H9 (cell line): ENCODE results near the gene POU1F1. TPM values are rescaled to one million over a fixed set of nuclear protein-coding genes. Genes with fewer than 3 reads are reported as not detected.

ENCODE experiments used
- DNase-seq: peaks from one replicate; pipeline ENCODE4 v3.0.0-alpha.2; 2017
- H2AFZ ChIP-seq: one replicate; pipeline ENCODE4 v1.6.1; 2013; ENCODE audit warnings: mild to moderate bottlenecking, low read length, control low read depth, moderate library complexity
- H2AK5ac ChIP-seq: 2 replicates; pipeline ENCODE4 v1.6.1; 2013; ENCODE audit warnings: low read length, control low read depth, mixed read lengths; ENCODE audit not compliant: insufficient read length
- H2BK120ac ChIP-seq: one replicate; pipeline ENCODE4 v1.6.1; 2013; ENCODE audit warnings: low read depth, mild to moderate bottlenecking, low read length, control low read depth, inconsistent platforms; ENCODE audit not compliant: poor library complexity, severe bottlenecking
- H2BK12ac ChIP-seq: 2 replicates; pipeline ENCODE4 v1.6.1; 2013; ENCODE audit warnings: low read length, control low read depth, mixed read lengths, low read depth; ENCODE audit not compliant: insufficient read length
- H2BK15ac ChIP-seq: 2 replicates; pipeline ENCODE4 v1.6.1; 2013; ENCODE audit warnings: low read depth, low read length, control low read depth
- H2BK20ac ChIP-seq: one replicate; pipeline ENCODE4 v1.6.1; 2013; ENCODE audit warnings: low read depth, mild to moderate bottlenecking, low read length, control low read depth, inconsistent platforms; ENCODE audit not compliant: poor library complexity, severe bottlenecking
- H2BK5ac ChIP-seq: 2 replicates; pipeline ENCODE4 v1.6.1; 2013; ENCODE audit warnings: low read length, control low read depth, mixed read lengths; ENCODE audit not compliant: insufficient read length
- H3K14ac ChIP-seq: 2 replicates; pipeline ENCODE4 v1.6.1; 2013; ENCODE audit warnings: low read length, control low read depth; ENCODE audit not compliant: insufficient read depth
- H3K18ac ChIP-seq: 2 replicates; pipeline ENCODE4 v1.6.1; 2013; ENCODE audit warnings: low read depth, mild to moderate bottlenecking, mixed read lengths, low read length, control low read depth; ENCODE audit not compliant: insufficient read length
- H3K23ac ChIP-seq: 2 replicates; pipeline ENCODE4 v1.6.1; 2013; ENCODE audit warnings: low read length, control low read depth, mixed read lengths, low read depth; ENCODE audit not compliant: insufficient read length
- H3K23me2 ChIP-seq: 2 replicates; pipeline ENCODE4 v1.6.1; 2013; ENCODE audit warnings: low read depth, mild to moderate bottlenecking, mixed read lengths, low read length, control low read depth; ENCODE audit not compliant: insufficient read length, poor library complexity, severe bottlenecking
- H3K27ac ChIP-seq: 2 replicates; pipeline ENCODE4 v1.5.1; 2013; ENCODE audit warnings: low read length, control low read depth, mixed read lengths, low read depth; ENCODE audit not compliant: insufficient read length
- H3K27me3 ChIP-seq: 2 replicates; pipeline ENCODE4 v1.6.1; 2013; ENCODE audit warnings: low read length, control low read depth, inconsistent platforms; ENCODE audit not compliant: insufficient read depth
- H3K4ac ChIP-seq: 2 replicates; pipeline ENCODE4 v1.6.1; 2013; ENCODE audit warnings: low read depth, mild to moderate bottlenecking, control low read depth, inconsistent platforms, low read length, moderate library complexity
- H3K4me1 ChIP-seq: 2 replicates; pipeline ENCODE4 v1.6.1; 2013; ENCODE audit warnings: low read length, control low read depth, inconsistent platforms; ENCODE audit not compliant: insufficient read depth
- H3K4me2 ChIP-seq: 2 replicates; pipeline ENCODE4 v1.6.1; 2013; ENCODE audit warnings: low read length, control low read depth, mixed read lengths; ENCODE audit not compliant: insufficient read length, insufficient read depth
- H3K56ac ChIP-seq: 2 replicates; pipeline ENCODE4 v1.6.1; 2013; ENCODE audit warnings: low read depth, mild to moderate bottlenecking, mixed read lengths, low read length, control low read depth; ENCODE audit not compliant: insufficient read length
- H3K79me1 ChIP-seq: 2 replicates; pipeline ENCODE4 v1.6.1; 2013; ENCODE audit warnings: low read depth, mild to moderate bottlenecking, moderate library complexity, low read length, control low read depth, inconsistent platforms; ENCODE audit not compliant: insufficient read depth, poor library complexity, severe bottlenecking
- H3K79me2 ChIP-seq: 2 replicates; pipeline ENCODE4 v1.6.1; 2013; ENCODE audit warnings: low read length, control low read depth, inconsistent platforms; ENCODE audit not compliant: insufficient read depth
- H3K9ac ChIP-seq: 2 replicates; pipeline ENCODE4 v1.6.1; 2013; ENCODE audit warnings: low read length, control low read depth, mixed read lengths; ENCODE audit not compliant: insufficient read length; ENCODE audit errors: extremely low read depth
- H3K9me3 ChIP-seq: one replicate; pipeline ENCODE4 v1.6.1; 2013; ENCODE audit warnings: low read depth, low read length, inconsistent platforms; ENCODE audit not compliant: control insufficient read depth
- H3T11ph ChIP-seq: one replicate; pipeline ENCODE4 v1.6.1; 2013; ENCODE audit warnings: mild to moderate bottlenecking, low read length, control low read depth, inconsistent platforms
- H4K20me1 ChIP-seq: one replicate; pipeline ENCODE4 v1.6.1; 2013; ENCODE audit not compliant: control insufficient read depth, insufficient read length, insufficient read depth
- H4K5ac ChIP-seq: 2 replicates; pipeline ENCODE4 v1.6.1; 2013; ENCODE audit warnings: low read depth, mild to moderate bottlenecking, mixed read lengths, low read length, control low read depth; ENCODE audit not compliant: insufficient read length
- H4K8ac ChIP-seq: replicated peaks from 2 replicates; pipeline ENCODE4 v1.6.1; 2013; ENCODE audit warnings: low read length, control low read depth, mixed read lengths, low read depth; ENCODE audit not compliant: insufficient read length
- H4K91ac ChIP-seq: 2 replicates; pipeline ENCODE4 v1.6.1; 2013; ENCODE audit warnings: low read depth, mild to moderate bottlenecking, moderate library complexity, mixed read lengths, low read length, control low read depth; ENCODE audit not compliant: insufficient read length
- H3K27ac Mint-ChIP-seq, 3 experiments: 2 replicates in 2 of 3; 3 replicates in 1 of 3; pipeline ENCODE4 v1.8.0; 2020 to 2021; ENCODE audit warnings: mixed read lengths in 3 of 3, mild to moderate bottlenecking in 1 of 3, moderate library complexity in 1 of 3
- H3K27me3 Mint-ChIP-seq: 2 replicates; pipeline ENCODE4 v1.8.0; 2021; ENCODE audit warnings: low read depth, mild to moderate bottlenecking, moderate library complexity, mixed read lengths
- H3K36me3 Mint-ChIP-seq, 3 experiments: 2 replicates in 2 of 3; 3 replicates in 1 of 3; pipeline ENCODE4 v1.8.0; 2020 to 2021; ENCODE audit warnings: low read depth in 3 of 3, mixed read lengths in 3 of 3; ENCODE audit not compliant: insufficient read depth in 1 of 3
- H3K4me1 Mint-ChIP-seq, 2 experiments: 2 replicates each; pipeline ENCODE4 v1.8.0; 2020; ENCODE audit warnings: mixed read lengths in 2 of 2
- H3K4me3 Mint-ChIP-seq, 2 experiments: 2 replicates in 1 of 2; 3 replicates in 1 of 2; pipeline ENCODE4 v1.8.0; 2020 to 2021; ENCODE audit warnings: mild to moderate bottlenecking in 2 of 2, mixed read lengths in 2 of 2, moderate library complexity in 1 of 2
- H3K9me3 Mint-ChIP-seq, 2 experiments: 2 replicates in 1 of 2; 3 replicates in 1 of 2; pipeline ENCODE4 v1.8.0; 2020; ENCODE audit warnings: mild to moderate bottlenecking in 2 of 2, mixed read lengths in 2 of 2, moderate library complexity in 1 of 2
- CTCF ChIP-seq: fragments of 200-600 bp; sonication (generic); conservative IDR thresholded peaks from 3 replicates; pipeline ENCODE4 v1.8.0; 2021; ENCODE audit warnings: antibody characterized with exemption, mild to moderate bottlenecking
- WGBS: extraction: QIAGEN DNeasy Blood & Tissue Kit; methylation state at CpG from one replicate; pipeline ENCODE4 v1.1.7; 2013; ENCODE audit warnings: missing lambda C conversion rate, low lambda C conversion rate, mixed read lengths; ENCODE audit not compliant: insufficient read length; ENCODE audit errors: extremely low coverage; 5-methylcytosine and 5-hydroxymethylcytosine counted together
- total RNA-seq: library from RNA; stranded (reverse); gene quantifications from 2 replicates; pipeline ENCODE4 v1.2.1, GENCODE V29; 2021

POU1F1 gene
- total RNA-seq, 1 experiment from 2014 or later, result not detected

- no peak overlapping the region for H3K4me2 ChIP-seq
- H2AFZ ChIP-seq, result peak overlapping the region; percentile 56
- WGBS, result no CpG with 5 or more reads among the region's 4 CpGs
Observed at GRCh38 chr3:87270908-87271700, 5.3 kb downstream of the POU1F1 start.

More at GRCh38 chr3:87270908-87271700, 5.3 kb downstream of the POU1F1 start:
- Histone ChIP-seq H4K5ac (no peak overlapping the region), H2BK15ac (no peak overlapping the region), H3T11ph (no peak overlapping the region), H2AK5ac (no peak overlapping the region), H3K9ac (no peak overlapping the region), H3K23me2 (no peaks in the 10 kb centered on the region), H3K9me3 (no peaks in the 10 kb centered on the region), H3K56ac (no peak overlapping the region), H4K8ac (no peak overlapping the region), H2BK12ac (no peak overlapping the region), H3K27ac (no peak overlapping the region), H4K91ac (no peak overlapping the region), H2BK120ac (no peak overlapping the region), H3K23ac (no peak overlapping the region), H3K79me2 (no peaks in the 10 kb centered on the region), H3K27me3 (no peaks in the 10 kb centered on the region), H3K18ac (no peak overlapping the region), H4K20me1 (no peaks in the 10 kb centered on the region), H2BK5ac (no peak overlapping the region), H3K4ac (no peak overlapping the region), H2BK20ac (no peak overlapping the region), H3K14ac (no peak overlapping the region), H3K79me1 (no peaks in the 10 kb centered on the region), H3K4me1 (no peaks in the 10 kb centered on the region)
- H3K27me3 Mint-ChIP-seq, result no peaks in the 10 kb centered on the region
- no peak overlapping the region for H3K27ac Mint-ChIP-seq
- H3K4me1 Mint-ChIP-seq, result no peaks in the 10 kb centered on the region
- no peak overlapping the region for H3K4me3 Mint-ChIP-seq
- no peaks in the 10 kb centered on the region for H3K9me3 Mint-ChIP-seq
- no peak for DNase-seq
- no peak for TF ChIP-seq CTCF
- no peaks in the 10 kb centered on the region for H3K36me3 Mint-ChIP-seq
